K562 (cell line): Measurements from ENCODE around the gene AIF1. TPM values are rescaled to one million over a fixed set of nuclear protein-coding genes. Genes with fewer than 3 reads are reported as not detected.

Source experiments
- FOXK2 ChIP-seq, 2 experiments: fragments of 450-650 bp; IDR thresholded peaks in 1 of 2; conservative IDR thresholded peaks in 1 of 2; 2 replicates each; pipeline ENCODE4 v1.6.1; 2016; ENCODE audit warnings: low read depth in 2 of 2, mild to moderate bottlenecking in 1 of 2
- GTF2F1 ChIP-seq: IDR thresholded peaks from 2 replicates; pipeline ENCODE4 v1.6.1; 2011; ENCODE audit warnings: low read depth, low read length, improper control_type of control experiment
- HDGF ChIP-seq: fragments of 450-650 bp; IDR thresholded peaks from 2 replicates; pipeline ENCODE4 v1.6.1; 2016
- HMBOX1 ChIP-seq: sonication (generic); IDR thresholded peaks from 2 replicates; pipeline ENCODE4 v1.6.1; 2016
- LARP7 ChIP-seq: fragments of 450-650 bp; IDR thresholded peaks from 2 replicates; pipeline ENCODE4 v1.6.1; 2016
- MTA1 ChIP-seq: fragments of 450-650 bp; IDR thresholded peaks from 2 replicates; pipeline ENCODE4 v1.6.1; 2017; ENCODE audit warnings: borderline replicate concordance
- POLR2G ChIP-seq: fragments of 200-400 bp; formaldehyde crosslinking; IDR thresholded peaks from 2 replicates; pipeline ENCODE4 v1.6.1; 2017; ENCODE audit warnings: low read depth, mild to moderate bottlenecking, antibody characterized with exemption, low read length, moderate library complexity
- SRF ChIP-seq, 2 experiments: fragments of 250-450, 450-650 bp in 1 of 2; sonication (Bioruptor Pico) in 1 of 2; sonication (generic) in 1 of 2; formaldehyde crosslinking; IDR thresholded peaks; 2 replicates each; pipeline versions ENCODE4 v1.5.0 to v1.5.1; 2020 to 2022; ENCODE audit warnings: mild to moderate bottlenecking in 1 of 2, missing genetic modification reagents in 1 of 2
- ZBTB12 ChIP-seq: fragments of 250-450 bp; sonication (Bioruptor Pico); IDR thresholded peaks from 2 replicates; pipeline ENCODE4 v1.4.0; 2020
- ZNF124 ChIP-seq: sonication (generic); formaldehyde crosslinking; IDR thresholded peaks from 2 replicates; pipeline ENCODE4 v1.8.1; 2022; ENCODE audit warnings: missing genetic modification reagents
- ZNF143 ChIP-seq: sonication (generic); formaldehyde crosslinking; IDR thresholded peaks from 2 replicates; pipeline ENCODE4 v1.9.0; 2022; ENCODE audit warnings: mild to moderate bottlenecking, missing genetic modification reagents
- ZNF174 ChIP-seq: fragments of 250-450 bp; sonication (Bioruptor Pico); IDR thresholded peaks from 2 replicates; pipeline ENCODE4 v1.4.0; 2020; ENCODE audit warnings: mild to moderate bottlenecking
- ZNF239 ChIP-seq: fragments of 250-450 bp; sonication (Bioruptor Pico); IDR thresholded peaks from 2 replicates; pipeline ENCODE4 v1.4.0; 2020; ENCODE audit warnings: mild to moderate bottlenecking
- polyA plus RNA-seq, 8 experiments: library from polyadenylated mRNA; depleted of rRNA in 4 of 8; stranded (reverse) in 5 of 8; unstranded in 3 of 8; fragments of >200 nt; fragmentation: Nextera tagmentation in 2 of 8; fragmentation: Illumina TruSeq in 1 of 8; extraction: Ambion mirVana in 2 of 8; extraction: Trizol in 1 of 8; gene quantifications; 2 replicates each; pipeline versions ENCODE4 v1.2.1 to v1.2.3, GENCODE V29; 2011 to 2014; ENCODE audit warnings: inconsistent platforms in 1 of 8, missing spikeins in 1 of 8
- total RNA-seq, 7 experiments: library from RNA; depleted of rRNA in 6 of 7; stranded (reverse); fragments of >200 nt in 6 of 7; fragmentation: Illumina TruSeq in 2 of 7; extraction: Trizol in 2 of 7; gene quantifications; 2 replicates each; pipeline versions ENCODE4 v1.2.1 to v1.2.3, GENCODE V29; 2011 to 2021; ENCODE audit warnings: low replicate concordance in 1 of 7
- TF ChIP-seq, protein P1 (sequence below), 2 experiments: fragments of 450-650 bp; formaldehyde crosslinking in 1 of 2; IDR thresholded peaks; 2 replicates each; pipeline versions ENCODE4 v1.4.0 to v1.6.1; 2014 to 2020; ENCODE audit warnings: mild to moderate bottlenecking in 2 of 2, borderline replicate concordance in 1 of 2, low read depth in 1 of 2

Gene AIF1
- total and polyA plus RNA-seq, 9 of the 15 experiments (the other 6 are each of a cell fraction or from before 2014, with no cell fraction given), result 9.4 to 33.4 (median 19.4) TPM

DNA sequence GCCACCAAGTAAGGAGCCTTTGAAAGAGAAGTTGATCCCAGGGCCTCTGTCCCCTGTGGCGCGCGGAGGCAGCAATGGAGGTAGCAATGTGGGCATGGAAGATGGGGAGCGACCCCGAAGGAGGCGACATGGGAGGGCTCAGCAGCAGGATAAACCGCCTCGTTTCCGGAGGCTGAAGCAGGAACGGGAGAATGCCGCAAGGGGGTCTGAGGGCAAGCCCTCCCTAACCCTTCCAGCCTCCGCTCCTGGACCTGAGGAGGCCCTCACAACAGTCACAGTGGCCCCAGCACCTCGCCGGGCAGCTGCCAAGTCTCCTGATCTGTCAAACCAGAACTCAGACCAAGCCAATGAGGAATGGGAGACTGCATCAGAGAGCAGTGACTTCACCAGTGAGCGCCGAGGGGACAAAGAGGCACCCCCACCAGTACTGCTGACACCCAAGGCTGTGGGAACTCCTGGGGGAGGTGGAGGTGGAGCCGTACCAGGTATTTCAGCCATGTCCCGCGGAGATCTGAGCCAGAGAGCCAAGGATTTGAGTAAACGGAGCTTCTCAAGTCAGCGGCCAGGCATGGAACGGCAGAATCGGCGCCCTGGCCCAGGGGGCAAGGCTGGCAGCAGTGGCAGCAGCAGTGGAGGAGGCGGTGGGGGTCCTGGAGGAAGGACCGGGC is 17.4 kb downstream of the AIF1 start (continued):
- TF ChIP-seq SRF (CRISPR knock-in tag; IDR thresholded peaks at IDR 0.05) (no peak), POLR2G (peak; percentile 85), FOXK2 (conservative IDR thresholded peaks at IDR 0.05 in 1 of 2, IDR thresholded peaks at IDR 0.05 in 1 of 2; ENCODE audit: low read depth in 2 of 2) (no peak), MTA1 (no peak), HMBOX1 (no peak), ZNF143 (CRISPR knock-in tag) (no peak), ZNF124 (CRISPR knock-in tag) (no peak), ZNF174 (CRISPR knock-in tag) (no peak), HDGF (no peak), GTF2F1 (no peak), LARP7 (no peak), ZBTB12 (CRISPR knock-in tag) (no peak), ZNF239 (no peak)
- TF ChIP-seq, protein P1, sequence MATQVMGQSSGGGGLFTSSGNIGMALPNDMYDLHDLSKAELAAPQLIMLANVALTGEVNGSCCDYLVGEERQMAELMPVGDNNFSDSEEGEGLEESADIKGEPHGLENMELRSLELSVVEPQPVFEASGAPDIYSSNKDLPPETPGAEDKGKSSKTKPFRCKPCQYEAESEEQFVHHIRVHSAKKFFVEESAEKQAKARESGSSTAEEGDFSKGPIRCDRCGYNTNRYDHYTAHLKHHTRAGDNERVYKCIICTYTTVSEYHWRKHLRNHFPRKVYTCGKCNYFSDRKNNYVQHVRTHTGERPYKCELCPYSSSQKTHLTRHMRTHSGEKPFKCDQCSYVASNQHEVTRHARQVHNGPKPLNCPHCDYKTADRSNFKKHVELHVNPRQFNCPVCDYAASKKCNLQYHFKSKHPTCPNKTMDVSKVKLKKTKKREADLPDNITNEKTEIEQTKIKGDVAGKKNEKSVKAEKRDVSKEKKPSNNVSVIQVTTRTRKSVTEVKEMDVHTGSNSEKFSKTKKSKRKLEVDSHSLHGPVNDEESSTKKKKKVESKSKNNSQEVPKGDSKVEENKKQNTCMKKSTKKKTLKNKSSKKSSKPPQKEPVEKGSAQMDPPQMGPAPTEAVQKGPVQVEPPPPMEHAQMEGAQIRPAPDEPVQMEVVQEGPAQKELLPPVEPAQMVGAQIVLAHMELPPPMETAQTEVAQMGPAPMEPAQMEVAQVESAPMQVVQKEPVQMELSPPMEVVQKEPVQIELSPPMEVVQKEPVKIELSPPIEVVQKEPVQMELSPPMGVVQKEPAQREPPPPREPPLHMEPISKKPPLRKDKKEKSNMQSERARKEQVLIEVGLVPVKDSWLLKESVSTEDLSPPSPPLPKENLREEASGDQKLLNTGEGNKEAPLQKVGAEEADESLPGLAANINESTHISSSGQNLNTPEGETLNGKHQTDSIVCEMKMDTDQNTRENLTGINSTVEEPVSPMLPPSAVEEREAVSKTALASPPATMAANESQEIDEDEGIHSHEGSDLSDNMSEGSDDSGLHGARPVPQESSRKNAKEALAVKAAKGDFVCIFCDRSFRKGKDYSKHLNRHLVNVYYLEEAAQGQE (IDR thresholded peaks at IDR 0.05; ENCODE audit: borderline replicate concordance), result no peak
- TF ChIP-seq, protein P1 (CRISPR knock-in tag; IDR thresholded peaks at IDR 0.05; ENCODE audit: low read depth), result no peak
